Vagina (tissue), 2 donors: ENCODE measurements around the gene ECT2L. TPM values are rescaled to one million over a fixed set of nuclear protein-coding genes. Genes with fewer than 3 reads are reported as not detected.

ENCODE experiments used
- DNase-seq, 2 donors: peaks; one replicate each; pipeline ENCODE4 v3.0.0-alpha.2; 2017; ENCODE audit errors: extremely low spot score in 2 of 2
- H3K27ac ChIP-seq: fragments of 200-600 bp; sonication (generic); one replicate; pipeline ENCODE4 v1.5.1; 2019
- H3K27me3 ChIP-seq: fragments of 200-600 bp; sonication (generic); one replicate; pipeline ENCODE4 v1.5.1; 2019
- H3K36me3 ChIP-seq, 2 donors: fragments of 200-600 bp; sonication (generic); one replicate each; pipeline ENCODE4 v1.5.1; 2017 to 2019
- H3K4me1 ChIP-seq: fragments of 200-600 bp; sonication (generic); one replicate; pipeline ENCODE4 v1.5.1; 2019
- H3K4me3 ChIP-seq, 2 donors: fragments of 200-600 bp; sonication (generic); 1 replicate in 1 of 2; 2 replicates in 1 of 2; pipeline ENCODE4 v1.5.1; 2016 to 2019
- H3K9me3 ChIP-seq: fragments of 200-600 bp; sonication (generic); one replicate; pipeline ENCODE4 v1.5.1; 2019
- POLR2A ChIP-seq, 2 donors: fragments of 450-650 bp; IDR thresholded peaks; one replicate each; pipeline ENCODE4 v1.6.1; 2017; ENCODE audit warnings: antibody characterized with exemption in 2 of 2, mild to moderate bottlenecking in 2 of 2, moderate library complexity in 2 of 2
- POLR2AphosphoS5 ChIP-seq, 2 donors: sonication (generic); formaldehyde crosslinking; IDR thresholded peaks; one replicate each; pipeline ENCODE4 v1.9.0; 2017; ENCODE audit warnings: antibody characterized with exemption in 2 of 2, mild to moderate bottlenecking in 2 of 2, low read depth in 1 of 2; ENCODE audit not compliant: insufficient read depth in 1 of 2
- intact Hi-C: fragments of 100-400 bp; cut with DNase I; formaldehyde crosslinking; loops from one replicate; pipeline ENCODE4 v1.15.1; 2023
- total RNA-seq: library from RNA; depleted of rRNA; stranded (reverse); fragments of >200 nt; gene quantifications from one replicate; pipeline ENCODE4 v1.2.3, GENCODE V29; 2016
- TF ChIP-seq, protein P1 (sequence below), 3 experiments: fragments of 450-650 bp in 2 of 3; fragments of 200-600 bp in 1 of 3; sonication (generic) in 1 of 3; IDR thresholded peaks; one replicate each; pipeline ENCODE4 v1.5.1; 2017 to 2019; ENCODE audit warnings: antibody characterized with exemption in 3 of 3, mild to moderate bottlenecking in 2 of 3, moderate library complexity in 2 of 3

Gene ECT2L
- total RNA-seq, 1 donor from 2014 or later, result not detected

DNA sequence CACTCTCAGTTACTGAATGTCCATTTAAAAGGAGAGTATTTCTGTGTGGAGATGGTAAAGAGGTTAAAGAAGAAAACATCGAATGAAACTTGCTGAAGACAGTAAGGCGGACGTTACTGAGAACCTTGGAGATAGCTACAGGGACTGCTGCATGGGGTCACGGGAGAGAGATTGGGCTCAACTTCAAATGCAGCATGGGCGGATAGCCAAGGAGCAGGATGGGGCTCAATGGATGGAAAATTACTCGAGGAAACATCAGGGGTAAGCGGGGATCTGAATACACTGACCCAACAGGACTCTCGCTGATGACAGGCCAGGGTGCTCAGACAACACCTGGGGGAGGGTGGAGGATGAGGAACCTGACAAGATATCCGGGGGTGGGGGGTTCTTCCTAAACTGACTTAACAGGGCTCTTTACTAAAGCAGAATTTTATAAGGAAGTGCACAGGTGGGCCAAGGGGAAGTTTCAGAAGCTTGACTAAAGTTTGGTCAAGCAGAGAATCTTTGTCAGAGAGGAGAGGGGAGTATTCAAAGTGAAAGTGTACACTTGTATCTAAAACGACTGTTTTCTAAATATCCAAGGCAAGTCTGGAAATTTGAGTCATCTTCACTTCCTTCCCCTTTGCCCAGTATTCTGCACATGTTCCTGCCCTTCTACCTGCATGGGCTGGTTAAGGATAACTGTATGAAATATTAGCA is 22.8 kb downstream of the ECT2L start:
- H3K9me3 ChIP-seq, result no peaks in the 10 kb centered on the region
- no peaks in the 10 kb centered on the region for H3K27me3 ChIP-seq
- intact Hi-C loops, result loop anchor here (5.0 to 10.0 kb wide), 2 partner anchors 169 to 546 kb away; partner anchors contain the start of gene REPS1
- peaks cover 9% of the 10 kb centered on the region for H3K4me1 ChIP-seq
- TF ChIP-seq, protein P1, sequence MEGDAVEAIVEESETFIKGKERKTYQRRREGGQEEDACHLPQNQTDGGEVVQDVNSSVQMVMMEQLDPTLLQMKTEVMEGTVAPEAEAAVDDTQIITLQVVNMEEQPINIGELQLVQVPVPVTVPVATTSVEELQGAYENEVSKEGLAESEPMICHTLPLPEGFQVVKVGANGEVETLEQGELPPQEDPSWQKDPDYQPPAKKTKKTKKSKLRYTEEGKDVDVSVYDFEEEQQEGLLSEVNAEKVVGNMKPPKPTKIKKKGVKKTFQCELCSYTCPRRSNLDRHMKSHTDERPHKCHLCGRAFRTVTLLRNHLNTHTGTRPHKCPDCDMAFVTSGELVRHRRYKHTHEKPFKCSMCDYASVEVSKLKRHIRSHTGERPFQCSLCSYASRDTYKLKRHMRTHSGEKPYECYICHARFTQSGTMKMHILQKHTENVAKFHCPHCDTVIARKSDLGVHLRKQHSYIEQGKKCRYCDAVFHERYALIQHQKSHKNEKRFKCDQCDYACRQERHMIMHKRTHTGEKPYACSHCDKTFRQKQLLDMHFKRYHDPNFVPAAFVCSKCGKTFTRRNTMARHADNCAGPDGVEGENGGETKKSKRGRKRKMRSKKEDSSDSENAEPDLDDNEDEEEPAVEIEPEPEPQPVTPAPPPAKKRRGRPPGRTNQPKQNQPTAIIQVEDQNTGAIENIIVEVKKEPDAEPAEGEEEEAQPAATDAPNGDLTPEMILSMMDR (IDR thresholded peaks at IDR 0.05), result no peak
- TF ChIP-seq POLR2AphosphoS5 (IDR thresholded peaks at IDR 0.05; ENCODE audit: insufficient read depth in 1 of 2, low read depth in 1 of 2) (no peak), POLR2A (IDR thresholded peaks at IDR 0.05) (no peak)
- H3K4me3 ChIP-seq, result no peak overlapping the region
- no peak for DNase-seq
- peak overlapping the region; percentile 56 for H3K27ac ChIP-seq
- H3K36me3 ChIP-seq, result no peaks in the 10 kb centered on the region

DNA sequence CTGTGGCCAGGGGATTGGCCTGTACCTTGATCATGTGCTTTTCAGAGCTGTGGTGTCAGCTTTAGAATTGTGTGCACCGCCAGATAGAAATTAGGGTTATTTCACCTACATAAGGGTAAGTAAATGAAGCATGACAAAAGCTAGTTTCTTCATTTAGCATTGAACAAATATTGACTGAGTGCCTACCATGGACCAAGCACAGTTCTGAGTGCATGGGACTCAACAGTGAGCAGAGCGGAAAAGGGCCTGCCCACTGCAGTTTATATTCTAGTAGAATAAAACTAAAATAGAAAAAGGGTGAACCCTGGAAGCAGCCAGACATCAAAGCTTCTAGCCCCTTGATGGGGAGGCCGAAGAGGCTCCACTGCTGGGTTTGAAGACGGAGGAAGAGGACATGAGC is 25.6 kb downstream of the ECT2L start:
- Histone ChIP-seq H3K27ac (no peak overlapping the region), H3K4me1 (peaks cover 9% of the 10 kb centered on the region), H3K4me3 (no peak overlapping the region), H3K9me3 (no peaks in the 10 kb centered on the region), H3K36me3 (no peaks in the 10 kb centered on the region), H3K27me3 (no peaks in the 10 kb centered on the region)
- intact Hi-C loops, result no loop called here
- DNase-seq, result no peak
- TF ChIP-seq POLR2AphosphoS5 (IDR thresholded peaks at IDR 0.05; ENCODE audit: insufficient read depth in 1 of 2, low read depth in 1 of 2) (no peak), POLR2A (IDR thresholded peaks at IDR 0.05) (no peak)
- TF ChIP-seq, protein P1 (IDR thresholded peaks at IDR 0.05), result no peak

DNA sequence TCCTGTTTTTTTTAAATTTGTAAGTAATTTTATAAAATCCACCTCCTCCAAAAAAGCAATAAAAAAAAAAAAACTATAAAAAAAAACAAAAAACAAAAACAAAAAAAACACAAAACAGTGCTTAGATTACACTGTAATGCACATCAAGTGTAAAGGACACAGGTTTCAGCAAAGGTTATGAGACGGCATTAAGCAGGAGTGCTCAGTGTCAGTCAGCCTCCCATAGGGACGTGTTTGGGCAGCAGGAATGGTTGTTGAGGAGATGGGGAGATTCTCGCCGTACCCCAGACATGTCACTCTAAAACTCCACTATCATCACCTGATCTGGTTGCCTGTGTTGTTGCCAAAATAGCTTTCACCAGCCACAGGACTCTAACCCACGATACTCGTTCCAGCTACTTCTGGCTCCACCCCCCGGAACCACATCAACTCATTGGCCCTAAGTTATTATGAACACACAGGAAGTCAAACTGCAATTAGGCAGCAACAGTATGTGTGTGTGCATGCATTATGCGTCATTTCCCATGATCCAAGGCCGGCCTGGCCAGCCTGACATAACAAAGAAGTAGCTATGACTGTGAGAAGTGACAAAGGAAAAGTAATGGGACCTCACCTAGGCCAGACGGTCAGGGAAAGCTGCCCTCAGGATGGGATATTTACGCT is 28.7 kb downstream of the ECT2L start:
- Histone ChIP-seq H3K27ac (no peak overlapping the region), H3K27me3 (no peaks in the 10 kb centered on the region), H3K4me1 (no peaks in the 10 kb centered on the region), H3K36me3 (no peaks in the 10 kb centered on the region), H3K9me3 (no peaks in the 10 kb centered on the region), H3K4me3 (no peak overlapping the region)
- no peak for DNase-seq
- peak in 1 of 2 donors; percentile 18 for TF ChIP-seq POLR2AphosphoS5 (IDR thresholded peaks at IDR 0.05; ENCODE audit: insufficient read depth in 1 of 2, low read depth in 1 of 2)
- no peak for TF ChIP-seq POLR2A (IDR thresholded peaks at IDR 0.05)
- intact Hi-C loops, result no loop called here

DNA sequence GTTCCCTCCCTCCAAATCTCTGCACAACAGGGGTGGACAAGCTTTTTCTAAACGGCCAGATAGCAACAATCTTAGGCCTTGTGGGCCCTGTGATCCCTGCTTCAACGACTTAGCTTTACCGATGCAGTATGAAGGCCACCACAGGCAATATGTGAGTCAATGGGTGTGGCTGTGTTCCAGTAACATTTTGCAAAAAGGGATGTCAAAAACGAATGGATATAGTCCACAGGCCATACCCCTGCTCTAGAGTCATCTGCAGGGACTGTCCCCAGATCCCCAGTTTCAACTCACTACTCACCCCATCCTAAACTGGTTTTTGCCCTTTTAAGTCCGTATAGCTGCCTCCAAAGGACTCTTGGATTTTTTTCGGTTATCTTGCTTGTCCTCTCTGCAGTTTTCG is 34.4 kb downstream of the ECT2L start:
- Histone ChIP-seq H3K4me3 (no peak overlapping the region), H3K27me3 (no peaks in the 10 kb centered on the region), H3K27ac (no peak overlapping the region), H3K9me3 (no peaks in the 10 kb centered on the region), H3K4me1 (no peaks in the 10 kb centered on the region), H3K36me3 (no peaks in the 10 kb centered on the region)
- DNase-seq, result no peak
- TF ChIP-seq POLR2AphosphoS5 (IDR thresholded peaks at IDR 0.05; ENCODE audit: insufficient read depth in 1 of 2, low read depth in 1 of 2) (no peak), POLR2A (IDR thresholded peaks at IDR 0.05) (no peak)
- TF ChIP-seq, protein P1 (IDR thresholded peaks at IDR 0.05), result no peak
- intact Hi-C loops, result no loop called here

DNA sequence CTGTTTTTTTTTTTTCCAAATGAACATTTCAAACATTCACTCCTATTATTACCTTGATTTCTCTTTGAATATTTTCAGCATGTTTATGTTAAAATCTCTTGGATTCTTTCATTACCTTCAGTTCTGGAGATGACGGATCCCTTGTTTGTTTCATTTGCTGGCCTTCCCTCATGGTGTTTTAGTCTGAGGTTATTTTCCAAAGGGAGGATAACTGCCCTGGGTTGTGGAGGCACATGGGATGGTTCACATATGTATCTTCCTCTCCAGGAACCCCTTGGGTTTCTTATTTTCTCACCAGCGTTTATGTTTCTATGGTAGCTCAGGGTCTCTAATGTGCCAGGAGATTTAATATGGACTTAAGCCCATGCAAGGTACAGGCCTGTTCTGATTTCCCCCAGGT is 36.3 kb downstream of the ECT2L start:
- TF ChIP-seq, protein P1 (IDR thresholded peaks at IDR 0.05), result no peak
- TF ChIP-seq POLR2A (IDR thresholded peaks at IDR 0.05) (no peak), POLR2AphosphoS5 (IDR thresholded peaks at IDR 0.05; ENCODE audit: insufficient read depth in 1 of 2, low read depth in 1 of 2) (no peak)
- Histone ChIP-seq H3K4me3 (no peak overlapping the region), H3K9me3 (no peaks in the 10 kb centered on the region), H3K36me3 (no peaks in the 10 kb centered on the region), H3K27me3 (no peaks in the 10 kb centered on the region), H3K4me1 (no peaks in the 10 kb centered on the region), H3K27ac (no peak overlapping the region)
- intact Hi-C loops, result no loop called here
- DNase-seq, result no peak
